Mesenteric fat pad (tissue), 1 donor: Measurements from ENCODE around the gene COL8A1. TPM values are rescaled to one million over a fixed set of nuclear protein-coding genes. Genes with fewer than 3 reads are reported as not detected.
"Not testable (repeated sequence)": the region's sequence is repeated elsewhere in the genome, so short reads cannot be mapped to it uniquely, and the experiment has no call there.

Source experiments
- DNase-seq: peaks from one replicate; pipeline ENCODE4 v3.0.0-alpha.2; 2020; ENCODE audit warnings: low spot score
- total RNA-seq: library from RNA; stranded (reverse); fragmentation: NEBNext Ultra II Directional; extraction: Animal tissue kit (Norgen Biotek cat#: 25700); gene quantifications from one replicate; pipeline ENCODE4 v1.2.1, GENCODE V29; 2021
- donor health status: DM: yes; HTN: yes; CAD: no.

COL8A1 gene
- total RNA-seq, 1 donor from 2014 or later = 18.5 TPM

- DNase-seq = not testable (repeated sequence)
Observed at GRCh38 chr3:99841949-99842348, 203.6 kb downstream of the COL8A1 start.

DNA sequence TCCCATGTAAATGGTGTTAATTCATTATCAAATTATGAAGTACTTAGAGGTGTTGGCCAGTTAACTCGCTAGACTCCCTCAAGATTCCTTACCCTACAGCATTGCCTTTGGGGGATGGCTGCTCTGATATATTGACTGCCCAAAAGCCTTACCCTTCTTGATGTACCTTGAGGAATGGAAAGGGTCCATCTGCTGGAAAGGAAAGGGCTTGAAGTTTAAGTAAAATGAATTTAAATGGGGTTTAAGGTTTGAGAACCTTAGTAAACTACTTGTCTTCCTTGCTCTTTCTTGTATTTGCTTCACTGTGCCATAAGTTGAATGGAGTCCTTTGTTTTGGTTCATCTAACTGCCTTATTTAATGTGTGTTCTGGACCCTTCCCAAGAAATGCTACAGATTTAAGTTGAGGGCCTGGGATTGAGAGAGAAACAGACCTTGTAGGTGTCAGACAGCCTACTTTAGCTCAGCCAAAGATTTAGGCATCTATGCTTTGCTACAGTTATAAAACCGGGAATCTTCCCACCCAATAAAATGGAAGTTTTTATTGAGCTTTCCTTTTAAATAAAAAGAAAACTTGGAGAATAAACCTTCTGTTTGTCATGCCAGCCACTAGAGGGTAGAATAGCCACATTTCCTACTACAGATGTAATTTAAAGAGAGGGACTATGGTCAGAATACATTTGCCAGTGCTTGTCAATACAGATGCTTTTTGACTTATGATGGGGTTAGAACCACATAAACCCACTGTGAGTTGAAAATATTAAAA, 204.6 kb downstream of the COL8A1 start:
- DNase-seq = no peak

DNA sequence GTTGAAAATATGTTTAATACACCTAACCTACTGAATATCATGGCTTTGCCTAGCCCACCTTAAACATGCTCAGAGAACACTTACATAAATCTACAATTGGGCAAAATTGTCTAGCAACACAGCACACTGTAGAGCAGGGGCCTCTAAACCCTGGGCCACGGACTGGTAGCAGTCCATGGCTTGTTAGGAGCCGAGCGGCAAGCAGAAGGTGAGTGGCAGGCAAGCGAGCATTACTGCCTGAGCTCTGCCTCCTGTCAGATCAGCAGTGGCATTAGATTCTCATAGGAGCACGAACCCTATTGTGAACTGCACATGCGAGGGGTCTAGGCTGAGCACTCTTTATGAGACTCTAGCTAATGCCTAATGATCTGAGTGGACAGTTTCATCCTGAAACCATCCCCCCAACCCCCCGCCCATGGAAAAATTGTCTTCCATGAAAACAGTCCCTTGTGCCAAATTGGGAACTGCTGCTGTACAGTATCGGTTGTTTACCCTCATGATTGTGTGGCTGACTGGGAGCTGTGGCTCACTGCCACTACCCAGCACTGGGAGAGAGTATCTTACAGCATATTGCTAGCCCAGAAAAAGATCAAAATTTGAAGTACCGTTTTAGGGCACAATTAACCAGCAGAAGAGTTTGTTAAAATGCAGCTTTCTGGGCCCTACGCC, 205.3 kb downstream of the COL8A1 start:
- no peak for DNase-seq

DNA sequence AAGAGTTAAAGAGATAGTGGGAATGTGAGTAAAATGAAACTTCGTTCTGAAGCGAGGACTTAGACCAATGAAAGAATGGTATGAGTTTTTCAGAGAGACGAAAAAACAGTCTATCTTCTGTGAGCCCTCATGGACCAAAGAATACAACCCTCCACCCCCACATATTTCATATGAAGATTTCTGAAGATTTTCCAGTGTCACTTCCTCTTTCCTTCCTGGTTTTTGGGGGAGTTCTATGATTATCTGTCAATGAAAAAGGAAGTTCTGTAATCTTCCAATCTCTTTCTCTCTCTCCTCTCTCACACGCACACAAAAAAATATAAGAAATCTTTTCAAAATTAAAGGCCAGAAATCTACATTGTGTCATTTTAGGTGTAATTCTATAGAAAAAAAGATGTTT, 206.9 kb downstream of the COL8A1 start:
- no peak for DNase-seq

- no peak for DNase-seq
Observed at GRCh38 chr3:99845999-99846398, 207.6 kb downstream of the COL8A1 start.

- DNase-seq = no peak
Observed at GRCh38 chr3:99846477-99847160, 208.2 kb downstream of the COL8A1 start.

GRCh38 chr3:99848433-99848832, 210.0 kb downstream of the COL8A1 start:
- DNase-seq = no peak

Other genes with a start within 250 kb of the COL8A1 start
- gene CMSS1, start 179.3 kb downstream of the COL8A1 start, total RNA-seq = 51.5 TPM